Effector CD8-positive, alpha-beta T cell (primary cell): Measurements from ENCODE around the gene MON2.
"Not testable (repeated sequence)": the region's sequence is repeated elsewhere in the genome, so short reads cannot be mapped to it uniquely, and the experiment has no call there.

Source experiments
- DNase-seq: peaks from one replicate; lab custom pipeline; 2025; lab: John Stamatoyannopoulos, UW

The MON2 gene

DNA sequence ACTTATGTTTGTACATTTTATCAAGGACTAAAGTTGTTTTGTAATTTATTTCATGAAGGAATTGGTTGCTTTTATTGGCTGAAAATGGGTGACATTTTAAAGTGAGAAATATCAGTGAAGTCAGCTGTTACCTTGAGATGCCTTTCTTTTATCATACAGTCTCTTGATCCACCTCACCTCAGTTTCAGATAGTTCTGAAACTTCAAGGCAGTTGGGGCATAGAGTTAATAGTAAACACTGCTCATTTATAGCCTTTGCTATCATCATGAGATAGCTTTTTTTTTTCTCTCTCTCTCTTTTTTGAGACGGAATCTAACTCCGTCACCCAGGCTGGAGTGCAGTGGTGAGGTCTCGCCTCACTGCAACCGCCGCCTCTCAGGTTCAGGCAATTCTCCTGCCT lies 76.7 kb downstream of the MON2 start:
- no peak for DNase-seq

DNA sequence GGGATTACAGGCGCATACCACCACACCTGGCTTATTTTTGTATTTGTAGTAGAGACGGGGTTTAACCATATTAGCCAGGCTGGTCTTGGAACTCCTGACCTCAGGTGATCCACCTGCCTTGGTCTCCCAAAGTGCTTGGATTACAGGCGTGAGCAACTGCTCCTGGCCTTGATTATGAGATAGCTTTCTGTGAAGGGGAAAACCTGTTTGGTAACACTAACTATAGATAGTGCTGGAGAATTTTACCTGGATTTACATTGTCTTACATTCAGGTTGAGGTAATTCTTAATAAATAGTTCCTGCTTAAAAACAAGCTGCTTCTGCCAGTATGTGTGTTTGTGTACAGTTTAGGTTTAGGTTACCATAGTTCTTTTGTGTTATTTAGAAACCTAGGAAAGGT lies 77.1 kb downstream of the MON2 start:
- DNase-seq = no peak

DNA sequence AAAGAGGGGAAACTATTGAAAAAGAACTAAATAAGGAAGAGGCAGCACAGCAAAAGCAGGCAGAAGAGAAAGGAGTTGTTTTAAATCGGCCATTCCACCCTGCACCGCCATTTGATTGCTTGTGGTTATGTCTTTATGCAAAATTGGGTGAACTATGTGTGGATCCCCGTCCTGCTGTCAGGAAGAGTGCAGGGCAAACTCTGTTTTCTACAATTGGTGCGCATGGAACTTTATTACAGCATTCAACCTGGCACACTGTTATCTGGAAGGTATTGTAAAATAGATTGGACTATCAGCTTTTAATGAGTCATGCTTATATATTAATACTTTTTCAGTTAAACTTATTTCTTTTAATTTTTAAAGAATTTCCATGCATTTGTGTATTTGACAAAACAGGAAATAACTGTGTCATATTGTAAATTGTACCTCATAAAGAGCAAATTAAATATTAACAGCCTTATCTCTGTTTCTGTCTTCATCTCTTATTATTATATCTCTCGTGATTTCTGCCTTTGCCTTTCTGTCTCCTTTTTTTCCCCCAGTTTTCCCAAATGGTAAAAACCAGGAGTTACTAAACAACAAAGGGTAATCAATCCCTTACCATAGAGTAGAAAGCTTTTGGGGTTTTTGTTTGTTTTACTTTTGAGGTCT lies 86.4 kb downstream of the MON2 start:
- DNase-seq = no peak

DNA sequence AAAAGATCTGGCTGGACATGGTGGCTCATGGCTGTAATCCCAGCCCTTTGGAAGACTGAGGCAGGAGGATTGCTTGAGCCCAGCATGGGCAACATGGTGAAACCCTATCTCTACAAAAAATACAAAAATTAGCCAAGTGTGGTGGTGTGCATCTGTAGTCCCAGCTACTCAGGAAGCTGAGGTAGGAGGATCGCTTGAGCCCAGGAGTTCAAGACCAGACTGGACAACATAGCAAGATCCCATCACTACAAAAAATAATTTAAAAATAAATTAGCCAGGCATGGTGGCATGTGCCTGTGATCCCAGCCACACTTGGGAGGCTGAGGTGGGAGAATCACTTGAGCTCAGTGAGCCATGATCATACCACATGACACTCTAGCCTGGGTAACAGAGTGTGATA lies 92.7 kb downstream of the MON2 start:
- DNase-seq = not testable (repeated sequence)

DNA sequence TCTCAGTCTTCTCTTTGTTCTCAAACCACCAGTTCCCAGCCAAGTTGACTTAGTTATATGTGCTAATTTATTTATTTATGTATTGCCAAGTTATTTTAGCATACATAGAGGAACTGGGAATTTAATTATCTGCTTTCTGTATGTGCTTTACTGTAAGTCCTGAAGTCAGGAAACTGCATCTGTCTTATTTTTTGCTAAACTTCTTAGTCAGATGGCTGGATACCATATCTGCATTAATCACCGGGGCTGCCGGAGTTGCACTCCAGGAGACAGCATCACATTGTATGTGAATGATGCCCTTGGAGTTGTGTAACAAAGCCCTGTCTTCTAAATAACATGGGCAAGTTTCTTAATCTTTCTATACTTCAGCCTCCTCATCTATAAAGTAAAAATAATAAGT lies 96.2 kb downstream of the MON2 start:
- DNase-seq = no peak

DNA sequence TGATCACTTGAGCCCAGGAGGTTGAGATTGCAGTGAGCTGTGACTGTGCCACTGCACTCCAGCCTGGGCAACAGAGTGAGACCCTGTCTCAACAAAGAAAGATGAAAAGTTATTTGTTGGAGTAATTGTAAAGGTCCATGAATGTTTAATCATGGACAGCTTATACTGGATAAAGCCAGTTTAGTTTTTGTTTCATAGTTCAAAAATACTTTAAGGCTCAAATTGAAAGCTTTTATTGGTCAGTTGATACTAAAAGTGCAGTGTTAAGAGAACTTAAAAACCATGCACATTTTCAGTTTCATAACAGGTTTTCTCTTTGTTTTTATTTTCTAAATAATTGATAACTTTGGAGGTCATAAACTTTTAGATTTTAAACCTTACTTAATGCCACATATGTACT lies 108.4 kb downstream of the MON2 start:
- no peak for DNase-seq

DNA sequence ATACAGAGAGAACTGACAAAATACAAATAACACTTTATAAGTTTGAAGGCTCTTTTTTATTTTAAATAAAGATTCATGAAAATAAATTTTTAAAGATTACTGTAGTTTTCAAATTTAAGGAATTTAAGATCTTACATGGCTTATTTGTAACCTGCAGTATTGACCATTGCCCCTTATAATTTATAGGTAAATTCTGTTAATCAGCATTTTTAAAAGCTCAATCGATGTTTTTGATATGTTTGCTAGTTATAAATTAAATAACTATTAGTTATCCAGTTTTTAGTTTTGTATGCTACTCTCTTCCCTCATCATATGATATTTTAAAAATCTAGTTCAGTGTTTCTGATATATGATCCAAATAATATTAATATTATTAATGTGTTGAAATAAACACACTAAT lies 109.9 kb downstream of the MON2 start:
- no peak for DNase-seq

DNA sequence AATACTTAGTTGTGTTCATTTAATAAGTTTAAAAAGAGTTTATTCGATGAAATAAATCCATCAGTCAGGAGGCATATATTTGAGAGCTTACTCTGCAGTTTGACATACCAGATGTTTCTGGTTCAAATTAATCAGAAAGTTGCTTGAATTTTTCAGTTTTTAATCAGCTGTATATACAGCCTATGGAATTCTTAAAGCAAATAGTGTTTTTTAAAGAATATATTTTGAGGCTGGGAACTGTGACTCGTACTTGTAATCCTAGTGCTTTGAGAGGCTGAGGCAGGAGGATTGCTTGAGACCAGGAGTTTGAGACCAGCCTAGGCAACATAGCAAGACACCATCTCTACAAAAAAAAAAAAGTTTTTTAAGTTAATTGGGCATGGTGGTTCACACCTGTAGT lies 112.1 kb downstream of the MON2 start:
- DNase-seq = no peak

DNA sequence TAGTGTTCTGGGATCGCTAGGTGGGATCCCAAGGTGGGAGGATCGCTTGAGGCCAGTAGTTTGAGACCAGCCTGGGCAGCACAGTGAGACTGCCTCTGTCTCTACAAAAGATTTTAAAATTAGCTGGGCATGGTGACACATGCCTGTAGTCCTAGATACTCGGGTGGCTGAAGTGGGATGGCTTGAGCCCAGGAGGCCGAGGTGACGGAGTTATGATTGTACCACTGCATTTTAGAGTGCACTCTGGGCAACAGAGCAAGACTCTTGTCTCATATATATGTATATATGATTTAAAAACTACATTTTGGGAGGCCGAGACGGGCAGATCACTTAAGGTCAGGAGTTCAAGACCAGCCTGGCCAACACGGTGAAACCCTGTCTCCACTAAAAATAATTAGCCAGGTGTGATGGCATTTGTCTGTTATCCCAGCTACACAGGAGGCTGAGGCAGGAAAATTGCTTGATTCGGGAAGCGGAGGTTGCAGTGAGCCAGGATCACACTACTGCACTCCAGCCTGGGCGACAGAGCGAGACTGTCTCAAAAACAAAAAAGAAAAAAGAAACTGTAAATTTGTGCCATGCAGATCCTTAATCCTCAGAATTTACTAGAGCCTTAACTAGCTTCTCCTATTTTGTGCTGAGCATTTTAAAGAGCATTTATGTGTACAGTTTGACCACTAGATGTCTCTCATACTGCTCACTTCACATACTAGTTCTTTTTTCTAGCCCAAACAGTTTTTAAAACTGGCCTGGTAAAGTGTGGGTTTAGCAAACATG lies 114.8 kb downstream of the MON2 start:
- no peak for DNase-seq

DNA sequence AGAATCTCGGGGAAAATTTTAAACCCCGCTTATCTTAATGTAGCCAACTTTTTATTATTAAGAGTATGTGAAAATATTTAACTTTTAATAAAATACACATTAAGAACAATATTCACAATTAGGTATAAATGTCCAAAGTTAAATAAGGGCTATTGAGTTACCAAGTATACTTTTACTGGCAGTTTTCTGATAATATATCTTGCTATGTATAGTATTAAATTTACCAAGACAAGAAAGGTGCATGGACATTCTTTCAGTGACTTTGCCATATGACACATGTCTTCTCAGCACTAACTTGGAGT lies 115.4 kb downstream of the MON2 start:
- no peak for DNase-seq

DNA sequence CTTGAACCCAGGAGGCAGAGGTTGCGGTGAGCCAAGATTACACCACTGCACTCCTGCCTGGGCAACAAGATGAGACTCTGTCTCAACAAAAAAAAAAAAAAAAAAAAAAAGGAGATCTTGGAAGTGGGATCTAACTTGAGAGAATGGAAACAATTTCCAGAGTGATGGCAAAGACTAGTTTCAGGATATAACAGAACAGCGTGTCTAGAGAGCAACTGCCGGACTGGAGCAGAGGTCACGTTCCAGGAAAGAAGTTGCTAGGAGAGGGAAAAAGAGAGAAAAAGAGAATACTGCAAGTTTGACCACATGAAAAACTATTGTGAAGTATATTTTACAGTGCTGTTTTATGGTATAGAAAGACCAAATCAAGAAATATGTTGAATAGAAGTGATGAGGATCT lies 118.0 kb downstream of the MON2 start:
- DNase-seq = no peak

DNA sequence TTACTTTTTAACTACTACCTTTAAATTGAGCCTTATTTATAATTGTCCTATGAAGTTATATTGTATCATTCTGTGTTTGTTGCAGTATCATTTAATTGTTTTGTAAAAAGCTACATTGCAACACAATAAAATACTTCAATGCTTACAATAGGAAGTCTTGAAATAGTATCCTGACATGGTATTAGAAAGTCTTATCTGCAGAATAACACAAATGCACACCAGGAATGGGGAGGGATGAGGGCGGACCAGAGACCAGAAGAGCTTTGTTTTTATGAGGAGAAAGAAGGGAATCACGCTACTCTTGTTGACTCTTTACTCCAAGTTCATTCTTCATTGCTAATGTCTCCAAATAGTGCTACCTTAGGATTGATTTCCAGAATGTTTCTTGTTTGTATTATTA lies 120.2 kb downstream of the MON2 start:
- DNase-seq = no peak

DNA sequence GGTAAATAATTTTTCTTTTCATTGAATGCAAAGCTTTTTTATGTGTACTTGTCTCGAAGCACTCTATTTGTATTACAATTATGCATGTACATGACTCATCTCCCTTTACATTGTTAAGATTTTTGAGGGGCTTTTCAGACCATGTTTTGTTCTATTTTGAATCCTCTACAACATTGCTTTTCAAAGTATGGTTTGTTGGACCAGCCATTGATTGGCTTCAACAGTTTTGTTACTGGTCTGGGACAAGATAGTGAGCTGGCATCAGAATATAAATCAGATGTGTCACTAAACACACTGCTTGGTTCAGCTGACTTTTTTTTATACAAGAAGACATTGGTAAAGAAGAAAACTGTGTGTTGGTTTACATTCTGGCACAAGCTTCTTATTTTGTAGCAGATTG lies 122.3 kb downstream of the MON2 start:
- DNase-seq = no peak

DNA sequence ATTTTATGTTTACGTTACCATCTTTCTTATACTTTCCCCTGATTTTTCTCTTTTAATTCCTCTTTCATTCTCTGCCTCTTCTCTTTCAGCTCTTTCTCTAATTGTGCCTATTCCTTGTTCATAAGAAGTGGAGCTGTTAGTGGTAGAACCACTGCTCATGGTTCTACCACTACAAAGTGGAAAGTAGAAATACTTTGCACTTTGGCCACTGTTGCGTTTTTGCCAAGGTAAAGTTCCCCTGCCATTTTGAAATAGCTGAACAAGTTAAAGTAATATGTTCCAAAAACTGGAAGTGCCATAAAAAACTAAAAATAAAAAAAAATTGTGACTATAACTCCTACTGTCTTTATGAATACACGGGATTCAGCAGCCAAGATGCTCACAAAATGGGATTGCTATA lies 130.6 kb downstream of the MON2 start:
- no peak for DNase-seq

DNA sequence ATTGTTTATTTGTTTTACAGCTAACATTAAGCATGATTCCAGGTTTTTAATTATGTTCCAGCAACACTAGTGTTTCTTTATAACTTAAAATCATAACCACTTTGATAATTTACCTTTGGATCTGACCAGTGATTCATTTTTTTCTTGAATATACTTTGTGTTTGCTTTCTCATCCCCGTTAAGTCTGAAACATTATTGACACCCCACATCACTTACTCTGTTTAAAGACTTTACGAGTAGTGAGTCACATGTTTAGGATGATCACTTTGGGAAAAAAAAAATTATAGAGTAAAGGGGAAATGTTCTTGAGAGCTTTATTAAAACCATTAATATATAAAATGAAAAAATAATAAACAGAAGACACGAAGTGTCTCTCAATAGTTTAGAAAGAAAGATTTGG lies 132.2 kb downstream of the MON2 start:
- no peak for DNase-seq

DNA sequence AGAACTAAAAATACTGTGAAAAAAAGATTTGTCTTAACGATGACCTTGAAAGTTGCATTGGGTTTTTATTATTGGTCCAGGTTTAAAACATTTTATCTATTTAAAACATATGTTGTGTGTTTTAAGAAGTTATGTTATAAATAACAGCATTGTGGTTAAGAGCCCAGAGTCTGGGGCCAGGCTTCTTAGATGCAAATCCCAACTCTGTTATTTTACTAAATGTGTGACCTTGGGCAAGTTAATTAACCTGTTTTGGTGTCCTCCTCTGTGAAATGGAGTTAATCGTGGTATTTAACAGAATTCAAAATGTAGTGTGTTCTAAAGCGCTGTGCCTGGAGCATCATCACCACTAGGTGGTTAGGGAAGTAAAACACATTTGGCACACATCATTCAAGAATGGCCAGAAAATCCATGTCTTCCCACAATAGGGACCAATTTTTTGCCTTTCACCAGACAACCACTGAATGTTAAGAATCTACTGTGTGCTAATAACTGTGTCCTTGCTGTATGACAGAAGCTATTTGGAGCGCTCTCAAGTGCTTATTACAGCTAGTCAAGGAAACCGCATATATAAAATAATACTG lies 133.3 kb downstream of the MON2 start:
- DNase-seq = no peak

DNA sequence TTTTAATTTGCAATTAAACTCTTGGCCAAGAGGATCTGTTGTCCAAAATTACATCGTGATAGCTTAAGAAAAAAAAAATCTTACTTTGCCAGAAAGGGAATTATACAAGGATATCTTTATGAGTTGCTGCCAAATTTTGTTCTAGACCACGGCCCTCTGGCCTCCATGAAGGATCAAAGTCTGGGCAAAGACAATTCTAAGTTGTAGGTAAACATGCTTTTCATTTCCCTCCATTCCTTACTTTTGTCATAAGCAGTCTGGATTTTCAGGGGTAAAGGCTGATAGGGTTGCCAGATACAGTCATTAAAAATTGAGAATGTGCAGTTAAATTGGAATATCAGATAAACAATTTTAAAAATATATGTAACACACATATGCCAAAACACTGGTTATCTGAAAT lies 135.1 kb downstream of the MON2 start:
- no peak for DNase-seq

DNA sequence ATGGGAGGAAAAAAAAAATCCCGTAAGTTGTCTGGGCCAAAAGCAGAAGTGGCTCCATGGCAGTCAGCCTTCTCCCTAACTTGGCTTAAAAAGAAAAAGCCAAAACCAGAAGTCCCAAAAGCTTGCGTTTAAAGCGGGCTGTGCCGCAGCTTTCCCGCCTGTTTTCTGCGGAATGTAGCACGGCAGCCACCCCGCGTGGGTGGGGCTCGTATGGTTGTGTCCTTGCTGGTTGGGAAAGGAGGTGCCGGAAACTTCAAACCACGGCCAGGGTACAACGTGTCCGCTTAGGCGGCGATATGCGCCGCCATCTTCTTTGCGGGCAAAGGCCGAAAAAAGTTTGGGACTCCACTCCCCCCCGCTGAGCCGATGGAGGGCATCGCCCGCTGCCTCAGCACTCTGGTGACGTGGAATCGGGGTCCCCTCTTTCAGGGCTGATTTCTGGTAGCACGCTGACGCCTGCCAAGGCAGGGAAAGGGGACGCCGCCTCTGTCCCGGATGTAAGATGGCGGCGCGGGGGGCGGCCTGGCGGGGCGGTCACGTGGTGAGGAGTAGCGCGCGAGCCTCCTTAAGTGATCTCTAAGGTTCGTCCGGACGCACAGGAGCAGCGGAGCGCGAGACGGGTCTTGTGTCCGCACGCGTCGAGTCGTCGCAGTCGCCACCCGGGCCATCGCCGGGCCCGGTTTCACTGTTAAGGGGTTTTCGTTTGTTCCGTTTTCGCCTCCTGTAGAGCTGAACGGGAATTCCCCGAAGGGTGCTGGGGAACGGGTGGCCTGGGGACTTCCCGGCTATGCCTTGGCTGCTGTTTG lies 135.8 kb downstream of the MON2 start:
- DNase-seq = peak; percentile 81

DNA sequence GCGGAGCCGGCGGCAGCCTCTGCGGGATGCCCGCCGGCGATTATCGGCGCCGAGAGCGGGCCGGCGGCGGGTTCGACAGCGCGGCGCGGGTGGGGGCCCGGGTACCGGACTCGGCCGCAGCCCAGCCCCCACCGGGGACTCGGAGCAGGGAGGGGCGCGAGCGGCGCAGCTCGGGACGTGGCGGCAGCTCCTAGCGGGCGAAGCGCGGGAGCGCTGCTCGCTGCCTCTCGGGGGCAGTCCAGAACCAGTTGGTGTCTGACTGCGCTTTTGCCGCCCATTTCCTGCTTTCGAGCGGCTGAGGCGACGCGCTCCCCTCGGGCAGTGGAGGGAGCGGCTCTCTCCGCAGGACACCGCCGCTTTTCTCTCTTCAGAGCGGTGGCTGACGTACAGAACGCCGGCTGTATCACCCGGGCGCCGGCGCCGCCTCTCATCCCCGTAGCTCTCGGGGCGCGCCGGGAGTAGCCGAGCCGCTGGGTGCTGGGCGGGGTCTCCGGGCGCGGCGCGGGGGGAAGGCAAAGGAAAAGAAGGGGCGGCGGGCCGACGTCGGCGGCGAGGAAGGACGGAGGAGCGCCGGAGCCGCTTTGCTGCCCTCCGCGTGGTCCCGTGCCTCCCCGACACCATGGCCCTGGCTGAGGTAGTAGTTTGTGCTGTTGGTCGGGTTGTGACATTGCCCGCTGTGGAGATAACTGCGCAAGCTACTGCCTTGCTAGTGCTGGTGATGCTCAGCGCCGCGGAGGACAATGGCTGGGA lies 136.6 kb downstream of the MON2 start:
- peak; percentile 73 for DNase-seq

DNA sequence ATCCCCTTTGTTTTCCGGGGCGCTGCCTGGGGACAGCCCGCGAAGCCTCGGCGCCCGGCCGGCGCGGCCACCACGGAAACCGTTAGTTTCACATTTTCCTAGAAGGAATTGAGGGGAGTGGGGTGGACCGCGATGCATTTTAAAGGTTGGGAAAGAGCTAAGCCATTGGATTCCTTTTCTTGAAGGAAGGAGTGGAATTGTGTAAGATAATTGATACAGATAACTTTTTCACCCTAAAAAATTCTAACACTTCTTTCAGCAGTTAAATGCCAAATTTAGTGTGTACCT lies 137.1 kb downstream of the MON2 start:
- no peak for DNase-seq

DNA sequence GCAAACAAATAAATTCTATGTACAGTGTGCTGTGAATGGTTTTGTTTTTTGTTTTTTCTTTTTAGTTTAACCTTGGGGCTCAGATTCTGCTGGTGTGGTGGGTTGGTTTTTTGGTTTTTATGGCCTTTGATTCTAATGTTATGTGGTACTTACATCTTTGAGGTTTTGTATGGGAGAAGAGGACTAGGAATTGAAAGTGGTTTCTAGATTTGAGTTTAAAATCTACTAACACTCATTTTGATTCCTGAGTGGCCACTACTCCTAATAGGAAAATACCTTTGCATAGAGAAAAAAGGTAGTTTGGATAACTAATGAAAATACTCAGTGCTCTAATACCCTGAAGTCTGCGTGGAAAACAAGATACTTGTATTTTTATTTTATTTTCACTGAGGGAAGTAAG lies 137.7 kb downstream of the MON2 start:
- DNase-seq = no peak

DNA sequence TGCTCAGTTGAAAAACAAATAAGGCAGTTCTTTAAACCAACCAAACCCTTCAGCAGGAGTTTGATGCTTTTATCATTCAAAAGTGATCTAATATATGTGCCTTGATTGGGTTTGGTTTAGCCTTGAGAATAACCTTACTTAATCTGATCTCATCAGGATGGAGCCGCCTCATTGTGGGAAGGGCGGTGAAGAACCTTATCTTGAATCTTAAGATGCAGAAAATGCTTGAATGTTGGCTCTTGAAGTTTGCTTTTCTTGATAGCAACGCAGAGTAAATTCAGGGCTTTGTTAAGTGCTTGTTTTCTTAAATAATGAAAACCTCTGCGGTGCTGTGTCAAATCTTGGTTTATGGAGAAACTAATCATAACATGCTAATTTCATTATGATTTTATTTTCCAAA lies 138.2 kb downstream of the MON2 start:
- DNase-seq = no peak
